Measurements from ENCODE around the gene MRPL54. TPM values are rescaled to one million over a fixed set of nuclear protein-coding genes. Genes with fewer than 3 reads are reported as not detected.

MRPL54 gene
- 34.4 TPM for total RNA-seq

GRCh38 chr19:3762501-3763459 is at the start of gene MRPL54:
MRPL54 (plus strand) TSS chr19:3762682; CDS start chr19:3762701, 19 bp downstream.
- H3K36me3 ChIP-seq (ENCODE audit: control insufficient read depth in 3 of 3, insufficient read depth in 3 of 3, low read length in 3 of 3): peaks cover 18 to 29% (median 23%) of the 10 kb centered on the region in 3 donors
- H3K4me3 ChIP-seq (ENCODE audit: low read length in 3 of 3): peak within 1 kb of the TSS; percentile 96 to 98 (median 97)
- H3K27me3 ChIP-seq (ENCODE audit: control insufficient read depth in 3 of 3, insufficient read depth in 3 of 3, low read length in 3 of 3): no peaks in the 10 kb centered on the region
- H3K27ac ChIP-seq (ENCODE audit: low read depth, low read length): peak within 1 kb of the TSS; percentile 99
- H3K9ac ChIP-seq (ENCODE audit: low read depth in 1 of 3, low read length in 3 of 3): peak within 1 kb of the TSS; percentile 98 to 100 (median 99)
- peaks cover 12 to 29% (median 23%) of the 10 kb centered on the region in 3 donors for H3K4me1 ChIP-seq (ENCODE audit: control insufficient read depth in 3 of 3, insufficient read depth in 3 of 3, low read length in 3 of 3)
- no peaks in the 10 kb centered on the region for H3K9me3 ChIP-seq (ENCODE audit: control insufficient read depth in 3 of 3, low read length in 3 of 3)

GRCh38 chr19:3716147-3716668 is 46.3 kb upstream of the MRPL54 start:
- Histone ChIP-seq H3K27ac (ENCODE audit: low read depth, low read length) (no peak overlapping the region), H3K27me3 (ENCODE audit: control insufficient read depth in 3 of 3, insufficient read depth in 3 of 3, low read length in 3 of 3) (peaks cover 15 to 25% (median 20%) of the 10 kb centered on the region in 3 donors), H3K36me3 (ENCODE audit: control insufficient read depth in 3 of 3, insufficient read depth in 3 of 3, low read length in 3 of 3) (no peaks in the 10 kb centered on the region), H3K4me1 (ENCODE audit: control insufficient read depth in 3 of 3, insufficient read depth in 3 of 3, low read length in 3 of 3) (peaks cover 0 to 7% (median 3%) of the 10 kb centered on the region in 3 donors), H3K9me3 (ENCODE audit: control insufficient read depth in 3 of 3, low read length in 3 of 3) (no peaks in the 10 kb centered on the region), H3K9ac (ENCODE audit: low read depth in 1 of 3, low read length in 3 of 3) (no peak overlapping the region), H3K4me3 (ENCODE audit: low read length in 3 of 3) (no peak overlapping the region)

- Histone ChIP-seq H3K27ac (ENCODE audit: low read depth, low read length) (no peak overlapping the region), H3K9me3 (ENCODE audit: control insufficient read depth in 3 of 3, low read length in 3 of 3) (no peaks in the 10 kb centered on the region), H3K4me1 (ENCODE audit: control insufficient read depth in 3 of 3, insufficient read depth in 3 of 3, low read length in 3 of 3) (peaks cover 0 to 7% (median 2%) of the 10 kb centered on the region in 3 donors), H3K4me3 (ENCODE audit: low read length in 3 of 3) (no peak overlapping the region), H3K36me3 (ENCODE audit: control insufficient read depth in 3 of 3, insufficient read depth in 3 of 3, low read length in 3 of 3) (no peaks in the 10 kb centered on the region), H3K9ac (ENCODE audit: low read depth in 1 of 3, low read length in 3 of 3) (no peak overlapping the region), H3K27me3 (ENCODE audit: control insufficient read depth in 3 of 3, insufficient read depth in 3 of 3, low read length in 3 of 3) (peaks cover 38 to 41% (median 40%) of the 10 kb centered on the region in 3 donors)
Observed at GRCh38 chr19:3719868-3720267, 42.6 kb upstream of the MRPL54 start.

GRCh38 chr19:3720349-3720917 is 42.0 kb upstream of the MRPL54 start:
- no peaks in the 10 kb centered on the region for H3K9me3 ChIP-seq (ENCODE audit: control insufficient read depth in 3 of 3, low read length in 3 of 3)
- peaks cover 0 to 7% (median 2%) of the 10 kb centered on the region in 3 donors for H3K4me1 ChIP-seq (ENCODE audit: control insufficient read depth in 3 of 3, insufficient read depth in 3 of 3, low read length in 3 of 3)
- no peak overlapping the region for H3K9ac ChIP-seq (ENCODE audit: low read depth in 1 of 3, low read length in 3 of 3)
- H3K27ac ChIP-seq (ENCODE audit: low read depth, low read length): no peak overlapping the region
- H3K36me3 ChIP-seq (ENCODE audit: control insufficient read depth in 3 of 3, insufficient read depth in 3 of 3, low read length in 3 of 3): no peaks in the 10 kb centered on the region
- H3K27me3 ChIP-seq (ENCODE audit: control insufficient read depth in 3 of 3, insufficient read depth in 3 of 3, low read length in 3 of 3): peaks cover 38 to 41% (median 40%) of the 10 kb centered on the region in 3 donors
- no peak overlapping the region for H3K4me3 ChIP-seq (ENCODE audit: low read length in 3 of 3)

- Histone ChIP-seq H3K27me3 (ENCODE audit: control insufficient read depth in 3 of 3, insufficient read depth in 3 of 3, low read length in 3 of 3) (peaks cover 37 to 45% (median 41%) of the 10 kb centered on the region in 3 donors), H3K9ac (ENCODE audit: low read depth in 1 of 3, low read length in 3 of 3) (no peak overlapping the region), H3K27ac (ENCODE audit: low read depth, low read length) (no peak overlapping the region), H3K36me3 (ENCODE audit: control insufficient read depth in 3 of 3, insufficient read depth in 3 of 3, low read length in 3 of 3) (no peaks in the 10 kb centered on the region), H3K9me3 (ENCODE audit: control insufficient read depth in 3 of 3, low read length in 3 of 3) (no peaks in the 10 kb centered on the region), H3K4me1 (ENCODE audit: control insufficient read depth in 3 of 3, insufficient read depth in 3 of 3, low read length in 3 of 3) (peaks cover 0 to 7% (median 2%) of the 10 kb centered on the region in 3 donors), H3K4me3 (ENCODE audit: low read length in 3 of 3) (no peak overlapping the region)
Observed at GRCh38 chr19:3721131-3721886, 41.2 kb upstream of the MRPL54 start.

GRCh38 chr19:3721887-3722442 is 40.5 kb upstream of the MRPL54 start:
- peaks cover 0 to 7% (median 2%) of the 10 kb centered on the region in 3 donors for H3K4me1 ChIP-seq (ENCODE audit: control insufficient read depth in 3 of 3, insufficient read depth in 3 of 3, low read length in 3 of 3)
- H3K27me3 ChIP-seq (ENCODE audit: control insufficient read depth in 3 of 3, insufficient read depth in 3 of 3, low read length in 3 of 3): peaks cover 37 to 46% (median 41%) of the 10 kb centered on the region in 3 donors
- no peaks in the 10 kb centered on the region for H3K9me3 ChIP-seq (ENCODE audit: control insufficient read depth in 3 of 3, low read length in 3 of 3)
- H3K27ac ChIP-seq (ENCODE audit: low read depth, low read length): no peak overlapping the region
- H3K36me3 ChIP-seq (ENCODE audit: control insufficient read depth in 3 of 3, insufficient read depth in 3 of 3, low read length in 3 of 3): no peaks in the 10 kb centered on the region
- no peak overlapping the region for H3K9ac ChIP-seq (ENCODE audit: low read depth in 1 of 3, low read length in 3 of 3)
- H3K4me3 ChIP-seq (ENCODE audit: low read length in 3 of 3): no peak overlapping the region

- H3K36me3 ChIP-seq (ENCODE audit: control insufficient read depth in 3 of 3, insufficient read depth in 3 of 3, low read length in 3 of 3): no peaks in the 10 kb centered on the region
- H3K4me3 ChIP-seq (ENCODE audit: low read length in 3 of 3): no peak overlapping the region
- peaks cover 0 to 7% (median 2%) of the 10 kb centered on the region in 3 donors for H3K4me1 ChIP-seq (ENCODE audit: control insufficient read depth in 3 of 3, insufficient read depth in 3 of 3, low read length in 3 of 3)
- H3K27me3 ChIP-seq (ENCODE audit: control insufficient read depth in 3 of 3, insufficient read depth in 3 of 3, low read length in 3 of 3): peaks cover 37 to 46% (median 41%) of the 10 kb centered on the region in 3 donors
- H3K9ac ChIP-seq (ENCODE audit: low read depth in 1 of 3, low read length in 3 of 3): no peak overlapping the region
- no peak overlapping the region for H3K27ac ChIP-seq (ENCODE audit: low read depth, low read length)
- H3K9me3 ChIP-seq (ENCODE audit: control insufficient read depth in 3 of 3, low read length in 3 of 3): no peaks in the 10 kb centered on the region
Observed at GRCh38 chr19:3722443-3723109, 39.9 kb upstream of the MRPL54 start.

GRCh38 chr19:3723110-3723488 is 39.4 kb upstream of the MRPL54 start:
- Histone ChIP-seq H3K27ac (ENCODE audit: low read depth, low read length) (no peak overlapping the region), H3K4me1 (ENCODE audit: control insufficient read depth in 3 of 3, insufficient read depth in 3 of 3, low read length in 3 of 3) (peaks cover 0 to 7% (median 2%) of the 10 kb centered on the region in 3 donors), H3K4me3 (ENCODE audit: low read length in 3 of 3) (no peak overlapping the region), H3K36me3 (ENCODE audit: control insufficient read depth in 3 of 3, insufficient read depth in 3 of 3, low read length in 3 of 3) (no peaks in the 10 kb centered on the region), H3K9ac (ENCODE audit: low read depth in 1 of 3, low read length in 3 of 3) (no peak overlapping the region), H3K9me3 (ENCODE audit: control insufficient read depth in 3 of 3, low read length in 3 of 3) (no peaks in the 10 kb centered on the region), H3K27me3 (ENCODE audit: control insufficient read depth in 3 of 3, insufficient read depth in 3 of 3, low read length in 3 of 3) (peaks cover 37 to 46% (median 41%) of the 10 kb centered on the region in 3 donors)

- no peak overlapping the region for H3K9ac ChIP-seq (ENCODE audit: low read depth in 1 of 3, low read length in 3 of 3)
- peaks cover 0 to 7% (median 2%) of the 10 kb centered on the region in 3 donors for H3K4me1 ChIP-seq (ENCODE audit: control insufficient read depth in 3 of 3, insufficient read depth in 3 of 3, low read length in 3 of 3)
- no peak overlapping the region for H3K27ac ChIP-seq (ENCODE audit: low read depth, low read length)
- H3K9me3 ChIP-seq (ENCODE audit: control insufficient read depth in 3 of 3, low read length in 3 of 3): no peaks in the 10 kb centered on the region
- no peak overlapping the region for H3K4me3 ChIP-seq (ENCODE audit: low read length in 3 of 3)
- no peaks in the 10 kb centered on the region for H3K36me3 ChIP-seq (ENCODE audit: control insufficient read depth in 3 of 3, insufficient read depth in 3 of 3, low read length in 3 of 3)
- H3K27me3 ChIP-seq (ENCODE audit: control insufficient read depth in 3 of 3, insufficient read depth in 3 of 3, low read length in 3 of 3): peaks cover 37 to 46% (median 41%) of the 10 kb centered on the region in 3 donors
Observed at GRCh38 chr19:3723883-3724282, 38.6 kb upstream of the MRPL54 start.
